GM19395 (cell line): ENCODE measurements around the gene RBM10.

Experiments
- ATAC-seq: cut with Tn5 transposase; IDR thresholded peaks from one replicate; pipeline ENCODE4 v1.9.1; 2021; ENCODE audit warnings: mild to moderate bottlenecking, moderate library complexity; ENCODE audit not compliant: unreplicated experiment

Gene RBM10

DNA sequence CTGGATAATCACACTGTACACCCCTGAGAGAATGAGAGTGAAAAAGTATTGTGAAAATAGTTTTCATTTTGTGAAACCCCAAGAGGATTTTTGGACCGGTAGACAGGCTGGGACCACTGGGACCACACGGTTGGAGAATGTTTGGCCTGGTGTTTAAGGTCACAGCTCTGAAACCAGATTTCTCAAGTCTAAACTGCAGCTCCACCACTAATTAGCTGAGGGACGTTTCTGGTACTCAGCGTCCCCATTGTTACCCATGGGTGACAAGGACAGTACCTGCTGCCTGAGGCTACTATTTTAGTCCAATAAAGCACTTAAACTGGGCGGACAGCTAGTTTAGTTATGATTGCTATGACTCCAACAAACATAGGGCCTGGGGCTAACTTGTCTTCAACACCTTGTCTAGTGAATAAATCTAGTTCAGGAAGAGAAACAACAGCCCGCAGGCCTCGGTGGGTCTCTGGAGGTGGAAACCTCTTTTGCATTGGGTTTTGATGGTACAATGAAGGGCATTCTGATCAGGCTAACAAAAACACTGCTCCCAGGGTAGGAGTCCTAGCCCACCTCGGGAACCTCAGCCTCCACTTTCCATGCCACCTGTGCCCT is 87.3 kb downstream of the RBM10 start:
- no peak for ATAC-seq

DNA sequence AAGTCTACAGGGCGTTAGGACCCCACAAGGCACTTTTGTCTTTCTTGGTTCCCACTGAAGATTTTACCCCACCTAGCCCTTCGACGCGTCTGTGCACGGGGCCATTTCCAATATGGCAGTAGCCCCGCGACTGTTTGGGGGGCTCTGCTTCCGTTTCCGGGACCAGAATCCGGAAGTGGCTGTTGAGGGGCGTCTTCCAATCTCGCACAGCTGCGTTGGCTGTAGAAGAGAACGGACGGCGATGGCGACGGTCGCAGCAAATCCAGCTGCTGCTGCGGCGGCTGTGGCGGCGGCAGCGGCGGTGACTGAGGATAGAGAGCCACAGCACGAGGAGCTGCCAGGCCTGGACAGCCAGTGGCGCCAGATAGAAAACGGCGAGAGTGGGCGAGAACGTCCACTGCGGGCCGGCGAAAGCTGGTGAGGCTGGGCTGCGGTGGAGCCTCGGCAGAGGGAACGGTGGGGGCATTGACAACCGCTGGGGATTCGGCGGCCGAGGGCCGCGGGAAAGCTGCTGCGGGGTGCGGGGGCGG is 87.8 kb downstream of the RBM10 start, which contains the start of gene USP11:
Gene USP11 (plus strand): TSS at position 207 of the 530 bp plus-strand sequence. CDS start 35 bp downstream, at position 242.
- peak; percentile 16 for ATAC-seq

DNA sequence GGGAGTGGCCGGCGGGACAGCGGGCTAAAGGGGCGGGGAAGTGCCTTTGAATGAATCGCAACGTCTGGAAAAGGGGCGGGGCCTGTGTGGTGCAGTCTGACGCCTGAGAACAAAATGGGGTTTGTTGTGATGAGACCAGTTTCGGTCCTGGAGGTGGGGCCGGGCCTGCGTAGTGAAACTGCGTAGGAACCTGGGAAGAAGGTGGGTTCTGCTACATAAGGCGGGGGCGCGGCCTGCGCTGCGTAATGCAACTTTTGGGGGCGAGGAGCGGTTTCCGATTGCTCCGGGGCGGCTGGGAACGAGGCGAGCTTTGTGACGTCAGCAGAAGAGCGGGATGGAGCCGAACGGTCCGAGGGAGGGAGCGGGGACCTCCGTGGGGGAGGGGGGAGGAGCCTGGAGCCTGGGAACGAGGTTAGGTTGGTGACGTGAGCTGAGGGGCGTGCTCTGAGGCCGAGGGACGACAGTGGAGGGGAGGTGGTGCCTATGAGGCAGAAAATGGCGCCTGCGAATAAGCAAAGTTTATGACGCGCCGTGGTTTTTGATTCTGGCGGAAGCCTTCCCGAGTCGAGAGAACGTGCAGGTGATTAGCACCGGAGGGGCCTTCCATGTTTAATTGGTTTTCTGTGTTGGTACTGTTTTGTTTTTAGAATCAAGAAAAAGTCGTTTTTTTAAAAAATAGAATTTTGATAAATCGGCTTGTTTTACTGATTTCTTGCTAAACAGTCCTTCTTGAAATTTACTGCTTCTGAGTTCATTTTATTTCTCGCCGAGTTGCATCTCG is 88.5 kb downstream of the RBM10 start:
- ATAC-seq: peak; percentile 90

DNA sequence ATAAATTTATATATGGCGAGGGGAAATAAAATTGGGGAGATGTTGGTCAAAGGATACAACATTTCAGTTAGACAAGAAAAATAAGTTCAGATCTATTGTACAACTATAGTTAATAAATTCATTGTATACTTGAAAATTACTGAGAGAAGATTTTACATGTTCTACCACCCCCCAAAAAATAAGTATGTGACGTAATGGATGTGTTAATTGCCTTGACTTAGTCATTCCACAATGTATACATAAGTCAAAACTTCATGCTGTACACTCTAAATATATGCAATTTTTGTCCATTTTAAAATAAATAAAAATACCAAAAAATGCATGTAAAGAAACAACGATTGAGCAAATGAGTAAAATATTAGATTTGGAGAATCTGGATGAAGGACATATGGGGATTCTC is 89.6 kb downstream of the RBM10 start:
- no peak for ATAC-seq

DNA sequence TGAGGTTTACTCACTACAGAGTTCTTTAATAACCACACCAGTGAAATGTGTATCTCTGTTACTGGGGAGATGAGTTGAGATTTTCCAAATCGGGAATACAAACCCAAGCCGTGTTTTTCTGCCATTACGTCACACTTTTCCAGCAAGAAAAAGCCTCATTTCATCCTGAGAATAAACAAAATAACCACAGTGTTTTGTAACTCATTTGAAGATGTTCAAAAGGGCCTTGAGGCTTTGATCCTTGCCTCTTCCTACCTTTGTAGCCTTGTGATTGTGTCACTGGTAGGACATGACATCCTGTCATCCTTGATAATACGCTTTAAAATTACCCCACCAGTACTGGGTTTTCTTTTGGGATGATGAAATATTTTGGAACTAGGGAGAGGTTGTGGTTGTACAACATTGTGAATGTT is 90.7 kb downstream of the RBM10 start:
- no peak for ATAC-seq
